RWPE2 (cell line): ENCODE data around the gene UNC119.

Source experiments
- ATAC-seq: fragments of 200-7000 bp; cut with Tn5 transposase; 3 replicates; pipeline ENCODE4 v1.9.1; 2021; ENCODE audit warnings: low read depth
- DNase-seq: peaks from one replicate; pipeline ENCODE4 v3.0.0-alpha.2; 2020; ENCODE audit warnings: low spot score
- H3K27ac ChIP-seq: fragments of 450-650 bp; 2 replicates; pipeline ENCODE4 v1.5.1; 2017; ENCODE audit warnings: mild to moderate bottlenecking; ENCODE audit not compliant: poor library complexity, severe bottlenecking
- H3K27me3 ChIP-seq: fragments of 250-450 bp; sonication (Bioruptor Pico); 2 replicates; pipeline ENCODE4 v1.5.1; 2021; ENCODE audit warnings: mild to moderate bottlenecking, moderate library complexity; ENCODE audit not compliant: insufficient read depth, poor library complexity, severe bottlenecking
- H3K36me3 ChIP-seq: fragments of 250-450 bp; sonication (Bioruptor Pico); 2 replicates; pipeline ENCODE4 v1.5.1; 2020; ENCODE audit warnings: low read depth, mild to moderate bottlenecking, moderate library complexity
- H3K4me1 ChIP-seq: fragments of 250-450 bp; sonication (Bioruptor Pico); 2 replicates; pipeline ENCODE4 v1.5.1; 2021; ENCODE audit warnings: mild to moderate bottlenecking, moderate library complexity; ENCODE audit not compliant: insufficient read depth, poor library complexity, severe bottlenecking
- H3K4me3 ChIP-seq: fragments of 250-450 bp; sonication (Bioruptor Pico); 2 replicates; pipeline ENCODE4 v1.5.1; 2021; ENCODE audit warnings: mild to moderate bottlenecking, moderate library complexity; ENCODE audit not compliant: severe bottlenecking
- H3K9me3 ChIP-seq: fragments of 250-450 bp; sonication (Bioruptor Pico); 2 replicates; pipeline ENCODE4 v1.5.1; 2021; ENCODE audit warnings: mild to moderate bottlenecking, moderate library complexity; ENCODE audit not compliant: severe bottlenecking
- TF ChIP-seq, protein P1 (sequence below): fragments of 450-650 bp; IDR thresholded peaks from one replicate; pipeline ENCODE4 v1.5.1; 2017; ENCODE audit warnings: mild to moderate bottlenecking, moderate library complexity; ENCODE audit not compliant: poor library complexity, severe bottlenecking

Gene UNC119

DNA sequence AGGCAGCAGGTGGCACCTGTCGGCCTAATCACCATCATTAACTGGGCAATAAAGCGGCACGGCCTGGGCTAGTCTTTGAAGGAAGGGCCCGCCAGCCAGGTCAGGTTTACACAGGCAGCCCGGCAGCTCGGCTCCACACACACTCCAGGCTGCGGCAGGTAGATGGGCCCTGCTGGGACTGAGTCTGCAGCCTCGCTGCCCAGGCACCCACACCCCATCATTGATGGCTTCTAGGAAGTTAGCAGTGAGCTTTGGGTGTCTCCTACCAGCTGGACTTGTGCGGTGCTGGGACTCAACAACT, 53.1 kb downstream of the UNC119 start:
- H3K36me3 ChIP-seq: no peaks in the 10 kb centered on the region
- TF ChIP-seq, protein P1, sequence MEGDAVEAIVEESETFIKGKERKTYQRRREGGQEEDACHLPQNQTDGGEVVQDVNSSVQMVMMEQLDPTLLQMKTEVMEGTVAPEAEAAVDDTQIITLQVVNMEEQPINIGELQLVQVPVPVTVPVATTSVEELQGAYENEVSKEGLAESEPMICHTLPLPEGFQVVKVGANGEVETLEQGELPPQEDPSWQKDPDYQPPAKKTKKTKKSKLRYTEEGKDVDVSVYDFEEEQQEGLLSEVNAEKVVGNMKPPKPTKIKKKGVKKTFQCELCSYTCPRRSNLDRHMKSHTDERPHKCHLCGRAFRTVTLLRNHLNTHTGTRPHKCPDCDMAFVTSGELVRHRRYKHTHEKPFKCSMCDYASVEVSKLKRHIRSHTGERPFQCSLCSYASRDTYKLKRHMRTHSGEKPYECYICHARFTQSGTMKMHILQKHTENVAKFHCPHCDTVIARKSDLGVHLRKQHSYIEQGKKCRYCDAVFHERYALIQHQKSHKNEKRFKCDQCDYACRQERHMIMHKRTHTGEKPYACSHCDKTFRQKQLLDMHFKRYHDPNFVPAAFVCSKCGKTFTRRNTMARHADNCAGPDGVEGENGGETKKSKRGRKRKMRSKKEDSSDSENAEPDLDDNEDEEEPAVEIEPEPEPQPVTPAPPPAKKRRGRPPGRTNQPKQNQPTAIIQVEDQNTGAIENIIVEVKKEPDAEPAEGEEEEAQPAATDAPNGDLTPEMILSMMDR: no peak
- H3K27me3 ChIP-seq: no peaks in the 10 kb centered on the region
- DNase-seq (no peak), ATAC-seq (no peak)
- H3K4me1 ChIP-seq: no peaks in the 10 kb centered on the region
- no peak overlapping the region for H3K27ac ChIP-seq
- H3K4me3 ChIP-seq: no peak overlapping the region
- H3K9me3 ChIP-seq: no peaks in the 10 kb centered on the region

DNA sequence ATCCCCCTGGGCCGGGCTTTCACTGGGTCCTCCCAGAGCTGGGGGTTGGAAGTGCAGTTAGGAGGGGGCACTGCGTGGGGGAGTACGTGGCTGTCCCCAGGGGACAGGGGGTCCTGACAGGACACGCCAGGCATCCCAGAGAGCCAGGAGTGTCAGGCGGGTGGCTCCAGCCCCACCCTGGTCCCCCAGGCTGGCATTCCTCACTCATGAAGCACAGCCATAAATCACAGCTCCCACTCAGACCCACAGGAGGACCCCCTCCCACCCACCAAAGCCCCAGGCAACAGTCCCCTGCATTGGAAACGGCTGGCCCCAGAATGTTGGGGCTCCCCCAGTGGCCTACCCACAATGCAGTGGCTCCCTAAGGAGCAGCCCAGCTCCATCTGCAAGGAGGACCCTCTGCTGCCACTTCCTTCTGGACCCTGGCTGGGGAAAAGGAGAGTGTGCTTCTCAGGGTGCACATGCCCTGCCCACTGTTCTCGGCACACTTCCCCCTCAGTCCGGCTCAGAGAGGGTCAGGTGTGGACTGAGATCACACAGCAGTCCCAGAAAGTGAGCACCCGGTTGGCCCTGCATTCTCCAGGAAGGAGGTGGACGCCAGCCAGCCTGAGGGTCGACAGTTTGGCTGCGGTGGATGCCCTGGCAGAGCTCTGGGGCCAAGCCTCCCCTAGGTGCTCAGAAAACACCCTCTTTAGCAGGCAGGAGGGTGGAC, 53.6 kb downstream of the UNC119 start:
- H3K36me3 ChIP-seq: no peaks in the 10 kb centered on the region
- H3K27me3 ChIP-seq: no peaks in the 10 kb centered on the region
- no peaks in the 10 kb centered on the region for H3K9me3 ChIP-seq
- TF ChIP-seq, protein P1: no peak
- H3K4me1 ChIP-seq: no peaks in the 10 kb centered on the region
- ATAC-seq (no peak), DNase-seq (no peak)
- H3K4me3 ChIP-seq: no peak overlapping the region
- no peak overlapping the region for H3K27ac ChIP-seq

DNA sequence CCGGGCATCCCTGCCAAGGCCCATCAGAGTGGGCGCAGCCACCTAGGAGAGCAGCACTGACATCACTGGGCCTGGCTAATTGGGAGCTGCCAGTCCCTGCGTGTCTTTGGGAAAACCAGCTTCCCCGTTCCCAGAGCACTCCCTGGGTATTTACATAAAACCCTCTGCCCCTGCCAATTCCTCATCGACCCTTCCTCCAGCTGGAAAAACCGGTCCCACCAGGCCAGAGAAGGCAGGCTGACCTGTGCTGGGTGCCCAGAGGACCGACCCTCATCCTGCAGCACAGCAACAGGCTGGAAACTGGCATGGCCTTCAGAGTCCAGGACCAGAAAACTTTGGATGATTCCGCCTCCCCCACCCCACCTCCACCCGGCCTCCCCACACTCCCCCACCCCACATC, 54.5 kb downstream of the UNC119 start:
- DNase-seq (peak; percentile 50), ATAC-seq (no peak)
- Histone ChIP-seq H3K27me3 (no peaks in the 10 kb centered on the region), H3K9me3 (no peaks in the 10 kb centered on the region), H3K4me1 (no peaks in the 10 kb centered on the region), H3K36me3 (no peaks in the 10 kb centered on the region), H3K27ac (no peak overlapping the region), H3K4me3 (no peak overlapping the region)
- TF ChIP-seq, protein P1: no peak
